Loucy (cell line): Measurements from ENCODE around the gene KLHL24.
"Not testable (repeated sequence)": the region's sequence is repeated elsewhere in the genome, so short reads cannot be mapped to it uniquely, and the experiment has no call there.

Experiments used
- H2AFZ ChIP-seq: fragments of 200-600 bp; sonication (generic); 2 replicates; pipeline ENCODE4 v1.6.0; 2016; ENCODE audit warnings: antibody characterized with exemption, mild to moderate bottlenecking, low read length, moderate library complexity
- H3F3A ChIP-seq: fragments of 200-600 bp; 2 replicates; pipeline ENCODE4 v1.6.0; 2016; ENCODE audit warnings: antibody characterized with exemption, low read depth, mild to moderate bottlenecking
- H3K27me3 ChIP-seq: fragments of 200-600 bp; sonication (generic); 2 replicates; pipeline ENCODE4 v1.6.1; 2014; ENCODE audit warnings: low read length, mild to moderate bottlenecking; ENCODE audit not compliant: insufficient read depth, poor library complexity, severe bottlenecking
- H3K36me3 ChIP-seq: fragments of 200-600 bp; sonication (generic); 2 replicates; pipeline ENCODE4 v1.6.1; 2016; ENCODE audit warnings: low read length; ENCODE audit not compliant: insufficient read depth
- H3K4me1 ChIP-seq: fragments of 200-600 bp; sonication (generic); 2 replicates; pipeline ENCODE4 v1.5.1; 2014; ENCODE audit warnings: low read length, mild to moderate bottlenecking; ENCODE audit not compliant: insufficient read depth, poor library complexity, severe bottlenecking
- H3K4me2 ChIP-seq: fragments of 200-600 bp; sonication (generic); 2 replicates; pipeline ENCODE4 v1.6.0; 2014; ENCODE audit warnings: antibody characterized with exemption, low read length, low read depth, mild to moderate bottlenecking; ENCODE audit not compliant: poor library complexity, severe bottlenecking
- H3K4me3 ChIP-seq: fragments of 200-600 bp; sonication (generic); 2 replicates; pipeline ENCODE4 v1.5.1; 2014; ENCODE audit warnings: low read length, mild to moderate bottlenecking, mixed read lengths; ENCODE audit not compliant: poor library complexity, severe bottlenecking
- H3K79me2 ChIP-seq: fragments of 200-600 bp; sonication (generic); 2 replicates; pipeline ENCODE4 v1.6.1; 2014; ENCODE audit warnings: low read length; ENCODE audit not compliant: insufficient read depth
- H3K9ac ChIP-seq: fragments of 200-600 bp; sonication (generic); 2 replicates; pipeline ENCODE4 v1.6.0; 2014; ENCODE audit warnings: mild to moderate bottlenecking, low read depth, low read length, moderate library complexity; ENCODE audit not compliant: poor library complexity, severe bottlenecking
- H3K9me2 ChIP-seq: fragments of 200-600 bp; sonication (generic); replicated peaks from 2 replicates; pipeline ENCODE4 v1.6.1; 2016; ENCODE audit warnings: low read depth, low read length, mixed read lengths
- H3K9me3 ChIP-seq: fragments of 200-600 bp; sonication (generic); 2 replicates; pipeline ENCODE4 v1.6.1; 2014; ENCODE audit warnings: mild to moderate bottlenecking, antibody characterized with exemption, low read length, low read depth; ENCODE audit not compliant: insufficient read depth
- H4K20me1 ChIP-seq: fragments of 200-600 bp; sonication (generic); 2 replicates; pipeline ENCODE4 v1.6.0; 2014; ENCODE audit warnings: antibody characterized with exemption, low read length, mild to moderate bottlenecking; ENCODE audit not compliant: insufficient read depth, poor library complexity, severe bottlenecking
- EZH2phosphoT487 ChIP-seq: fragments of 200-600 bp; IDR thresholded peaks from 2 replicates; pipeline ENCODE4 v1.6.1; 2018; ENCODE audit warnings: antibody characterized with exemption, mild to moderate bottlenecking, moderate library complexity, borderline replicate concordance
- TF ChIP-seq, protein P1 (sequence below): fragments of 200-600 bp; sonication (generic); conservative IDR thresholded peaks from 2 replicates; pipeline ENCODE4 v1.5.1; 2014; ENCODE audit warnings: mild to moderate bottlenecking, antibody characterized with exemption, low read length

KLHL24 gene

DNA sequence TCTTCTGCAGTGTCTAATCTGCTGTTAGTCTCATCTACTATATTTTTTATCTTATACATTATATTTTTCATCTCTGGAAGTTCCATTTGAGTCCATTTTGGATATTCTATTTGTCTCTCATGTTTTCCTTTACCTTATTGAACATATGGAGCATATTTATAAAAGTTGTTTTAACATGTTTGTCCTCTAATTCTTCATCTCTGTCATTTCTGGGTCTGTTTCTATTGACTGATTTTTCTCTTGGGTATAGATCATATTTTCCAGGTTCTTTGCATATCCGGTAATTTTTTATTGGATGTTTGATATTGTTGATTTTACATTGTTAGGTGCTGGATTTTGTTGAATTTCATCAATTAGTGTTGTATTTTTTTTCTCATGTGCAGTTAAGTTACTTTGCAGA lies 37.5 kb upstream of the KLHL24 start:
- no peak overlapping the region for H2AFZ ChIP-seq
- no peaks in the 10 kb centered on the region for H3K9me2 ChIP-seq
- no peaks in the 10 kb centered on the region for H3K4me1 ChIP-seq
- no peaks in the 10 kb centered on the region for H3K27me3 ChIP-seq
- H3K36me3 ChIP-seq, result no peaks in the 10 kb centered on the region
- TF ChIP-seq EZH2phosphoT487, result no peak
- TF ChIP-seq, protein P1, sequence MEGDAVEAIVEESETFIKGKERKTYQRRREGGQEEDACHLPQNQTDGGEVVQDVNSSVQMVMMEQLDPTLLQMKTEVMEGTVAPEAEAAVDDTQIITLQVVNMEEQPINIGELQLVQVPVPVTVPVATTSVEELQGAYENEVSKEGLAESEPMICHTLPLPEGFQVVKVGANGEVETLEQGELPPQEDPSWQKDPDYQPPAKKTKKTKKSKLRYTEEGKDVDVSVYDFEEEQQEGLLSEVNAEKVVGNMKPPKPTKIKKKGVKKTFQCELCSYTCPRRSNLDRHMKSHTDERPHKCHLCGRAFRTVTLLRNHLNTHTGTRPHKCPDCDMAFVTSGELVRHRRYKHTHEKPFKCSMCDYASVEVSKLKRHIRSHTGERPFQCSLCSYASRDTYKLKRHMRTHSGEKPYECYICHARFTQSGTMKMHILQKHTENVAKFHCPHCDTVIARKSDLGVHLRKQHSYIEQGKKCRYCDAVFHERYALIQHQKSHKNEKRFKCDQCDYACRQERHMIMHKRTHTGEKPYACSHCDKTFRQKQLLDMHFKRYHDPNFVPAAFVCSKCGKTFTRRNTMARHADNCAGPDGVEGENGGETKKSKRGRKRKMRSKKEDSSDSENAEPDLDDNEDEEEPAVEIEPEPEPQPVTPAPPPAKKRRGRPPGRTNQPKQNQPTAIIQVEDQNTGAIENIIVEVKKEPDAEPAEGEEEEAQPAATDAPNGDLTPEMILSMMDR, result no peak
- no peak overlapping the region for H3K4me2 ChIP-seq
- H3K9me3 ChIP-seq, result 0 out of 2 replicates have a peak, but pooled peaks cover 13% of the 10 kb centered on the region
- H4K20me1 ChIP-seq, result no peaks in the 10 kb centered on the region
- H3K79me2 ChIP-seq, result no peaks in the 10 kb centered on the region
- no peak overlapping the region for H3K9ac ChIP-seq
- no peaks in the 10 kb centered on the region for H3F3A ChIP-seq
- no peak overlapping the region for H3K4me3 ChIP-seq

DNA sequence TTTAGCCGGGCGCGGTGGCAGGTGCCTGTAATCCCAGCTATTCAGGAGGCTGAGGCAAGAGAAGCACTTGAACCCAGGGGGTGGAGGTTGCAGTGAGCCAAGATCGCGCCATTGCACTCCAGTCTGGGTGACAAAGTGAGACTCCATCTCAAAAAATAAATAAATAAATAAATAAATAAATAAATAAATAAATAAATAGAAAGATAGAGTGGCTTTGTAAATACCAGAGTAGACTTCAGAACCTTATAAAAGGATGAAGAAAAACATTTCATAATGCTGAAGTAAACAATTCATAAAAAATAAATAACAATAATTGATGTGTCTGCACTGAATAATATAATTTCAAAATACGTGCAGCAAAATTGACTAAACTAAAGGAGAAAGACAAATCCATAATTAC lies 24.1 kb upstream of the KLHL24 start:
- H3K4me3 ChIP-seq, H3K9me3 ChIP-seq, H3K9ac ChIP-seq, H3K27me3 ChIP-seq, H3K36me3 ChIP-seq, H3F3A ChIP-seq, H2AFZ ChIP-seq, H3K4me1 ChIP-seq, H3K9me2 ChIP-seq, H4K20me1 ChIP-seq, H3K79me2 ChIP-seq, H3K4me2 ChIP-seq: not testable (repeated sequence)

DNA sequence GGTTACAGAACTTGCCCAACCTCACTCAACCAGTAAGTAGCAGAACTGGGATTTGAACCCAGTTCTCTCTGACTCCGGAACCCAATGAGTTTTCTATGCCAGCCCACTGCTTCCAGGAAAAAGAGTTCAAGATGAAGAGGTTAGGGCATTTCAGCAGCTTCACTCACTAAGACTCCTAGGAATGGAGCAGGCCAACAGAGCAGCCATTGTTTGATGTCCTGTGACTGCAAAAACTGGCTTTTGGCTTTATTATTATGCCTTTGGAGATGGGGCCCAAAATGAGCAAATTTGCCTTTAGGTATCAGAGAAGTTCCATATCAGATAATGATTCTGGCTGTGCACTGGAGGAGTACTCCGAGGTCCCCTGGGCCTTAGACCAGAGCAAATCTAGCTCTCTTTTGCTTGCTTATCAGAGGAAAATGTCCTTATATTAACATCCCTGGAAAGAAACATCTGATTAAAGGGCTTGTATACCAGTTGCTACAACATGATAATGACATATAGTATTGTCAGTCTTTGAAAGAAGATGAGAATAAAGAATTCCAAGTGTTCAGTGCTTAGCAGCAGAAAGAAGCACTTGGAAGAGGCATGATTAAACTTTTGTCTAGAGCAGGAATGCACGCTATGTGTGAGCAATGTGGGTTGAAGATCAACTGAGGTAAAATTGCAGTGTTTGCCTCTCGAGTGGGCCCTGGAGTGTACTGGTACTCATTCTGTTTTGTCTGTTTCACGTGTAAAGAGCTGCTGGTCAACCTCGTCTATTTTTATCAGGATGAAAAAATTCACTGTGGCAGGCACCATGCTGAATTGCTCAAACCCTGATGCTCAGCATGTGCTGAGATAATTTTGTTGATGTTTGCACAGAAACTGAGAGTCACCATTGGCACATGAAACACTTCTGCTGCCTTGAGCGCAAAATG lies 21.8 kb upstream of the KLHL24 start:
- no peak overlapping the region for H2AFZ ChIP-seq
- no peaks in the 10 kb centered on the region for H3K27me3 ChIP-seq
- H3K4me1 ChIP-seq, result no peaks in the 10 kb centered on the region
- H3K36me3 ChIP-seq, result no peaks in the 10 kb centered on the region
- no peak overlapping the region for H3K4me2 ChIP-seq
- no peaks in the 10 kb centered on the region for H3K9me2 ChIP-seq
- no peak for TF ChIP-seq EZH2phosphoT487
- TF ChIP-seq, protein P1, result no peak
- no peak overlapping the region for H3K9ac ChIP-seq
- H3K9me3 ChIP-seq, result no peaks in the 10 kb centered on the region
- no peak overlapping the region for H3K4me3 ChIP-seq
- no peaks in the 10 kb centered on the region for H3K79me2 ChIP-seq
- no peaks in the 10 kb centered on the region for H3F3A ChIP-seq
- no peaks in the 10 kb centered on the region for H4K20me1 ChIP-seq

DNA sequence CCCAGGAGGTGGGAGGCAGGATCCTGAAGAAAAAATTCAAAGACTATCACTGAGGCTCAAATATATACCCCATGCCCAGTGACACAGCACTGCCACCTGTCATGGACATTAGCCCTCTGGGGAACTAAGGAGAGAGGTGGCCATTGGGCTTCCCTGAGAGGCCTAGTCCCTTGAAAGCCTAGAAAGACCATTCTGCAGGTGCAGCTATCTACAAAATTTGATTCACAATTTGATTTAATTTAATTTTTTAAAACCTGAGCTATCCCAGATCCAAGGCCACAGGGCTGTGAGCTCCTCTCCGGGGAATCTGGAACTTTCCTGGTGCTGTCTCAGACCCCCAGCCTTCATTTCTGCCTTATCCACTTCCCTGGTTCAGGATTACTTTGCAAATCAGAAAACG lies 16.9 kb upstream of the KLHL24 start:
- TF ChIP-seq, protein P1, result no peak
- TF ChIP-seq EZH2phosphoT487, result no peak
- H3K4me1 ChIP-seq, result peaks cover 3% of the 10 kb centered on the region
- no peaks in the 10 kb centered on the region for H3K9me2 ChIP-seq
- H3K9me3 ChIP-seq, result no peaks in the 10 kb centered on the region
- no peak overlapping the region for H3K4me2 ChIP-seq
- H3F3A ChIP-seq, result no peaks in the 10 kb centered on the region
- no peak overlapping the region for H2AFZ ChIP-seq
- no peaks in the 10 kb centered on the region for H3K79me2 ChIP-seq
- no peak overlapping the region for H3K4me3 ChIP-seq
- H3K27me3 ChIP-seq, result no peaks in the 10 kb centered on the region
- H3K36me3 ChIP-seq, result no peaks in the 10 kb centered on the region
- H3K9ac ChIP-seq, result no peak overlapping the region
- no peaks in the 10 kb centered on the region for H4K20me1 ChIP-seq
